HCT116 (cell line): ENCODE measurements around the gene MYLK4.

Experiments
- CTCF ChIP-seq, 3 experiments: fragments of 200-600 bp in 1 of 3; sonication (generic) in 1 of 3; IDR thresholded peaks in 2 of 3; conservative IDR thresholded peaks in 1 of 3; 2 replicates each; pipeline ENCODE4 v1.5.1; 2012 to 2017; ENCODE audit warnings: low read depth in 2 of 3, low read length in 2 of 3, antibody characterized with exemption in 1 of 3, borderline replicate concordance in 1 of 3, control low read depth in 1 of 3, mild to moderate bottlenecking in 1 of 3, mixed read lengths in 1 of 3, mixed run types in 1 of 3, moderate library complexity in 1 of 3; ENCODE audit not compliant: insufficient read depth in 1 of 3
- ELF1 ChIP-seq: IDR thresholded peaks from 2 replicates; pipeline ENCODE4 v1.6.1; 2012; ENCODE audit warnings: low read depth, borderline replicate concordance
- EZH2 ChIP-seq: fragments of 200-600 bp; sonication (generic); IDR thresholded peaks from 2 replicates; pipeline ENCODE4 v1.6.1; 2017; ENCODE audit warnings: antibody characterized with exemption, mixed run types
- POLR2A ChIP-seq: IDR thresholded peaks from 2 replicates; pipeline ENCODE4 v1.7.0; 2011; ENCODE audit warnings: borderline replicate concordance; ENCODE audit not compliant: insufficient read depth, insufficient read length; ENCODE audit errors: extremely low read depth
- REST ChIP-seq: IDR thresholded peaks from 2 replicates; pipeline ENCODE4 v1.6.1; 2012; ENCODE audit warnings: low read depth
- ZBTB33 ChIP-seq: IDR thresholded peaks from 2 replicates; pipeline ENCODE4 v1.6.1; 2011; ENCODE audit warnings: mild to moderate bottlenecking, low read length, moderate library complexity; ENCODE audit not compliant: insufficient replicate concordance; ENCODE audit errors: extremely low read depth

- TF ChIP-seq POLR2A (no peak), CTCF (IDR thresholded peaks at IDR 0.05 in 2 of 3, conservative IDR thresholded peaks at IDR 0.05 in 1 of 3; ENCODE audit: borderline replicate concordance in 1 of 3, insufficient read depth in 1 of 3, low read depth in 2 of 3, low read length in 2 of 3) (no peak), REST (no peak), ELF1 (no peak), ZBTB33 (no peak), EZH2 (no peak)
These were observed 32.1 kb upstream of the MYLK4 start for GRCh38 chr6:2782825-2783187.
